Measurements from ENCODE around the gene LRRIQ3. TPM values are rescaled to one million over a fixed set of nuclear protein-coding genes. Genes with fewer than 3 reads are reported as not detected.
A peak's percentile ranks its signal among the peaks of the same experiment; 100 is the strongest.

The LRRIQ3 gene
- total and polyA plus RNA-seq, 4 donors: 0.65 to 2.0 (median 1.2) TPM

DNA sequence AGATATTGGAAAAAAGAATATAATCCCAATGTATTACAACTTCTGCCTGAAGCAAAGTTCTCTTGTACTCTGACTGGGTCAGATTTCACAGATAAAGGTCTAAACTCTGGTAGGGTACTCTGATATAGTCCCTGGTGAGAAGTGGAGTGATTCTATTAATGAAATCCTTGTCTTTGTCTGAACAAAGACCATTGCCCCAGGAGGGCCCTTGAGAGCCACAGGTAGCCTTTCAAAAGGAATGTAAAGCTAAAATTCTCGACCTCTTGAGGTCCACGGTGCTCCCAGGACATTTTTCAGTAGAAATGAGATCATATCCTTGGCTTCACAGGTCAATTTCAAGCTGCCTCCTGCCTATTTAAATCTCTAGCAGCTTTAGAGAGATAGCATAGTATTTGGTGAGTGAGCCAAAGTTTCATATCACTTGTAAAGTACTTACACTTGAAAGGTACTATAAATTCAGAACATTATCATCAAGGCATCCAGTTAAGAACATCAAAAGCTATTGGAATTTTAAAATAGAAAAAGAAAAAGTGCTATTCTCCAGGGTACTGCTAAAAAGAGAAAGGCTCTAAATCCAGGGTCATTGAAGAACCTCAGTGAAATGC, 47.3 kb upstream of the LRRIQ3 start:
- ATAC-seq (ENCODE audit: insufficient read depth, low FRiP score): no peak
- Histone ChIP-seq H3K9me3 (ENCODE audit: control insufficient read depth in 4 of 4, insufficient read depth in 3 of 4, low read length in 3 of 4) (peaks cover 0 to 4% (median 0%) of the 10 kb centered on the region in 4 donors), H3K9ac (ENCODE audit: insufficient read depth in 1 of 2, low read length in 2 of 2) (no peak overlapping the region), H3K27ac (ENCODE audit: low read depth in 1 of 2, low read length in 1 of 2) (peak overlapping the region in 1 of 2 donors; percentile 85), H3K4me3 (no peak overlapping the region), H3K4me1 (ENCODE audit: control insufficient read depth in 5 of 5, insufficient read depth in 5 of 5, low read length in 5 of 5) (peaks cover 0 to 5% (median 0%) of the 10 kb centered on the region in 5 donors), H3K36me3 (ENCODE audit: control insufficient read depth in 4 of 4, insufficient read depth in 4 of 4, low read length in 4 of 4) (no peaks in the 10 kb centered on the region), H3K27me3 (ENCODE audit: control insufficient read depth in 3 of 3, insufficient read depth in 3 of 3, low read length in 2 of 3) (no peaks in the 10 kb centered on the region)
- WGBS, 2 donors: 7 to 16% methylated on average over 2 of the region's 2 CpGs
- TF ChIP-seq, protein P1, sequence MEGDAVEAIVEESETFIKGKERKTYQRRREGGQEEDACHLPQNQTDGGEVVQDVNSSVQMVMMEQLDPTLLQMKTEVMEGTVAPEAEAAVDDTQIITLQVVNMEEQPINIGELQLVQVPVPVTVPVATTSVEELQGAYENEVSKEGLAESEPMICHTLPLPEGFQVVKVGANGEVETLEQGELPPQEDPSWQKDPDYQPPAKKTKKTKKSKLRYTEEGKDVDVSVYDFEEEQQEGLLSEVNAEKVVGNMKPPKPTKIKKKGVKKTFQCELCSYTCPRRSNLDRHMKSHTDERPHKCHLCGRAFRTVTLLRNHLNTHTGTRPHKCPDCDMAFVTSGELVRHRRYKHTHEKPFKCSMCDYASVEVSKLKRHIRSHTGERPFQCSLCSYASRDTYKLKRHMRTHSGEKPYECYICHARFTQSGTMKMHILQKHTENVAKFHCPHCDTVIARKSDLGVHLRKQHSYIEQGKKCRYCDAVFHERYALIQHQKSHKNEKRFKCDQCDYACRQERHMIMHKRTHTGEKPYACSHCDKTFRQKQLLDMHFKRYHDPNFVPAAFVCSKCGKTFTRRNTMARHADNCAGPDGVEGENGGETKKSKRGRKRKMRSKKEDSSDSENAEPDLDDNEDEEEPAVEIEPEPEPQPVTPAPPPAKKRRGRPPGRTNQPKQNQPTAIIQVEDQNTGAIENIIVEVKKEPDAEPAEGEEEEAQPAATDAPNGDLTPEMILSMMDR (IDR thresholded peaks at IDR 0.05; ENCODE audit: control extremely low read depth, extremely low read depth): no peak
- DNase-seq: peak; percentile 3 to 16 (median 12)

DNA sequence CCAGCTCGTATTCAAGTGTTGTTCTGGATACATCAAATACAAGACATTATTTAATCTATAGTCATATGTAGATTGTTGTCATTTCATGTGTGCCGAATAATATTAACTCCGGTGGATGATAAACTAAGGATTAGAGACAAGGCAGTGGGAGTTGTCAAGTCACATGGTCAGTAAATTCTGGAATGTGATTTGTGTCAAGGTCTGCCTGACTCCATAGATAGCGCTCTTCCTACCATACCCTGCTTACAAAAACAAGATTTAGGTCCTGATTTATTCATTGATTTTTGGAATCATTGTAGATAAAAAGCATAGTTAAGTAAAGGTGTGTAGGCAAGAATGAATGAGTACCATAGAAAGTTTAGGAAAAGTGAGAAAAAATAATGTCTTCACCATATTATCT, 39.8 kb upstream of the LRRIQ3 start:
- H3K27ac ChIP-seq (ENCODE audit: low read depth in 1 of 2, low read length in 1 of 2): peak overlapping the region in 1 of 2 donors; percentile 70
- no peak overlapping the region for H3K9ac ChIP-seq (ENCODE audit: insufficient read depth in 1 of 2, low read length in 2 of 2)
- H3K27me3 ChIP-seq (ENCODE audit: control insufficient read depth in 3 of 3, insufficient read depth in 3 of 3, low read length in 2 of 3): no peaks in the 10 kb centered on the region
- H3K4me1 ChIP-seq (ENCODE audit: control insufficient read depth in 5 of 5, insufficient read depth in 5 of 5, low read length in 5 of 5): no peaks in the 10 kb centered on the region
- TF ChIP-seq, protein P1 (IDR thresholded peaks at IDR 0.05; ENCODE audit: control extremely low read depth, extremely low read depth): no peak
- H3K36me3 ChIP-seq (ENCODE audit: control insufficient read depth in 4 of 4, insufficient read depth in 4 of 4, low read length in 4 of 4): no peaks in the 10 kb centered on the region
- WGBS, 2 donors: 94 to 95% methylated on average over 4 of the region's 4 CpGs
- no peak overlapping the region for H3K4me3 ChIP-seq
- ATAC-seq (ENCODE audit: insufficient read depth, low FRiP score) (no peak), DNase-seq (no peak)
- H3K9me3 ChIP-seq (ENCODE audit: control insufficient read depth in 4 of 4, insufficient read depth in 3 of 4, low read length in 3 of 4): no peaks in the 10 kb centered on the region

DNA sequence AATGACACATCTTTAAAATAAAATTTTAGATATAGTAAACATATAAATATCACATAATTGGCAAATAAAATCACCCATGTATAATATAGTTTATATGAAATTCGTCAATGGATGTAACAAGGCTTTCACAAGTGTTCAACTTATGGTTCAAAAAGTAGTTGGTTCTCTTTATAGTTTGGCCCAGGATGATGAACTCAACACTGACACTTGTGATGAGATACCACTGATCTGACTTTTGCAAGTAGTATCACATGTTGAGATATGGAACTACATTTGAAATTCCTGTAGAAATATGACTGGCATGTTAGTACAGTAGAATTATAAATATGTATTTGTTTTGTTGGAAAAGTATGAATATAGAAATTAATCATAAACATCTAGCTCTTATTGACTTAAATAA, 39.1 kb upstream of the LRRIQ3 start:
- ATAC-seq (ENCODE audit: insufficient read depth, low FRiP score): no peak
- Histone ChIP-seq H3K9ac (ENCODE audit: insufficient read depth in 1 of 2, low read length in 2 of 2) (no peak overlapping the region), H3K36me3 (ENCODE audit: control insufficient read depth in 4 of 4, insufficient read depth in 4 of 4, low read length in 4 of 4) (no peaks in the 10 kb centered on the region), H3K4me3 (no peak overlapping the region), H3K9me3 (ENCODE audit: control insufficient read depth in 4 of 4, insufficient read depth in 3 of 4, low read length in 3 of 4) (no peaks in the 10 kb centered on the region), H3K4me1 (ENCODE audit: control insufficient read depth in 5 of 5, insufficient read depth in 5 of 5, low read length in 5 of 5) (no peaks in the 10 kb centered on the region), H3K27ac (ENCODE audit: low read depth in 1 of 2, low read length in 1 of 2) (peak overlapping the region in 1 of 2 donors; percentile 21), H3K27me3 (ENCODE audit: control insufficient read depth in 3 of 3, insufficient read depth in 3 of 3, low read length in 2 of 3) (no peaks in the 10 kb centered on the region)
- DNase-seq: no peak
- WGBS, 2 donors: 85 to 92% methylated on average over 1 of the region's 1 CpG
- TF ChIP-seq, protein P1 (IDR thresholded peaks at IDR 0.05; ENCODE audit: control extremely low read depth, extremely low read depth): no peak

DNA sequence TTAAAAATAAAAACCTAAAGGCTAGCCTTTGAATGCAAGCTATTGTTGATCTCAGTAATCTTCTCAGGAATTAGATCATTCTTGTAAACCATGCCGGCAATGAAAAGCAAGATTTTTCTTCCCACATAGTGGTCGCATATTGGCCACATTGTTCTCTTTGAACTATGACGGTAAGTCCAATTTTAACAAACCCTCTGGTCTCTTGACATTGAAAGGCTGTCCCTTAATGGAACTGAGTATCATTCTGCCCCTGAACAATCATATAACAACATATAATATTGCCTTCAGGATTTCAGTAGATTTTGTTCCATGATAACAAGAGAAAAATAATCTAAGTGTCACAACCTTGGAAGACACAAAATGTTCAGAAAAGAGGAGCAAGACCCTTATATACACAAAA, 38.5 kb upstream of the LRRIQ3 start:
- H3K27ac ChIP-seq (ENCODE audit: low read depth in 1 of 2, low read length in 1 of 2): peak overlapping the region in 1 of 2 donors; percentile 66
- H3K9me3 ChIP-seq (ENCODE audit: control insufficient read depth in 4 of 4, insufficient read depth in 3 of 4, low read length in 3 of 4): no peaks in the 10 kb centered on the region
- DNase-seq: no peak
- WGBS, 2 donors: 95 to 97% methylated on average over 3 of the region's 3 CpGs
- H3K27me3 ChIP-seq (ENCODE audit: control insufficient read depth in 3 of 3, insufficient read depth in 3 of 3, low read length in 2 of 3): no peaks in the 10 kb centered on the region
- no peaks in the 10 kb centered on the region for H3K4me1 ChIP-seq (ENCODE audit: control insufficient read depth in 5 of 5, insufficient read depth in 5 of 5, low read length in 5 of 5)
- ATAC-seq (ENCODE audit: insufficient read depth, low FRiP score): no peak
- TF ChIP-seq, protein P1 (IDR thresholded peaks at IDR 0.05; ENCODE audit: control extremely low read depth, extremely low read depth): no peak
- H3K36me3 ChIP-seq (ENCODE audit: control insufficient read depth in 4 of 4, insufficient read depth in 4 of 4, low read length in 4 of 4): no peaks in the 10 kb centered on the region
- H3K9ac ChIP-seq (ENCODE audit: insufficient read depth in 1 of 2, low read length in 2 of 2): no peak overlapping the region
- no peak overlapping the region for H3K4me3 ChIP-seq
